K562 (cell line): ENCODE measurements around the gene CENPP. TPM values are rescaled to one million over a fixed set of nuclear protein-coding genes. Genes with fewer than 3 reads are reported as not detected.

Experiments used
- ATAC-seq: fragments of 200-7000 bp; cut with Tn5 transposase; 3 replicates; pipeline ENCODE4 v1.9.1; 2020; ENCODE audit warnings: moderate library complexity
- BruUV-seq: library from RNA; stranded (reverse); fragments of 400-500 nt; replicated peaks from 2 replicates; lab custom pipeline; 2021; lab: Mats Ljungman, UMichigan
- CTCF ChIA-PET: fragments of 300-600 bp; formaldehyde crosslinking; extraction: SDS; loops from one replicate; lab custom pipeline; 2021; ENCODE audit warnings: low intra/inter-chr PET ratio; lab: Yijun Ruan, JAX
- POLR2A ChIA-PET: fragments of 300-600, 350-650 bp; sonication (Branson Sonifier 250); formaldehyde crosslinking; extraction: SDS; loops from one replicate; lab custom pipeline; 2021; ENCODE audit warnings: antibody characterized with exemption, inconsistent platforms; lab: Yijun Ruan, JAX
- DNase-seq, 4 experiments: peaks; one replicate each; pipeline versions ENCODE4 v3.0.0 to v3.0.0-alpha.2; 2011 to 2018; ENCODE audit warnings: low spot score in 3 of 4, mixed read lengths in 3 of 4; ENCODE audit errors: extremely low read depth in 1 of 4
- FAIRE-seq: peaks from 2 replicates; lab custom pipeline; 2011; peaks lifted over from hg19 to GRCh38; lab: Jason Lieb, UNC
- H2AFZ ChIP-seq: 2 replicates; pipeline ENCODE4 v1.6.0; 2011; ENCODE audit warnings: low read depth, low read length, control low read depth, inconsistent platforms
- H3K27ac ChIP-seq: fragments of 200-600 bp; 3 replicates; pipeline ENCODE4 v1.8.0; 2011; ENCODE audit warnings: low read depth, mild to moderate bottlenecking, control low read depth, inconsistent platforms, low read length, moderate library complexity, mixed read lengths; ENCODE audit errors: extremely low read depth
- H3K27me3 ChIP-seq, 2 experiments: fragments of 300-600 bp in 1 of 2; 2 replicates in 1 of 2; 3 replicates in 1 of 2; pipeline versions ENCODE4 v1.6.0 to v1.8.0; 2011; ENCODE audit warnings: inconsistent platforms in 2 of 2, low read length in 2 of 2, mild to moderate bottlenecking in 1 of 2, mixed read lengths in 1 of 2, moderate library complexity in 1 of 2; ENCODE audit not compliant: control insufficient read depth in 2 of 2, insufficient read depth in 2 of 2
- H3K36me3 ChIP-seq: fragments of 300-600 bp; 3 replicates; pipeline ENCODE4 v1.8.0; 2011; ENCODE audit warnings: mild to moderate bottlenecking, low read length, inconsistent platforms; ENCODE audit not compliant: control insufficient read depth, insufficient read depth
- H3K4me1 ChIP-seq, 2 experiments: fragments of 200-600 bp in 1 of 2; replicated peaks in 1 of 2; 2 replicates in 1 of 2; 3 replicates in 1 of 2; pipeline versions ENCODE4 v1.5.1 to v1.8.0; 2011; ENCODE audit warnings: inconsistent platforms in 2 of 2, low read length in 2 of 2, mild to moderate bottlenecking in 1 of 2, mixed read lengths in 1 of 2, moderate library complexity in 1 of 2; ENCODE audit not compliant: control insufficient read depth in 2 of 2, insufficient read depth in 2 of 2
- H3K4me2 ChIP-seq: 2 replicates; pipeline ENCODE4 v1.6.1; 2011; ENCODE audit warnings: low read length, control low read depth, inconsistent platforms, mixed read lengths; ENCODE audit not compliant: insufficient read depth
- H3K4me3 ChIP-seq: fragments of 200-600 bp; sonication (generic), shearing (Covaris generic); 2 replicates; pipeline ENCODE4 v1.5.1; 2016; ENCODE audit warnings: control low read depth, inconsistent platforms
- H3K79me2 ChIP-seq: fragments of 200-600 bp; 3 replicates; pipeline ENCODE4 v1.8.0; 2011; ENCODE audit warnings: low read length, inconsistent platforms; ENCODE audit not compliant: control insufficient read depth, insufficient read depth
- H3K9ac ChIP-seq, 2 experiments: 2 replicates each; pipeline versions ENCODE4 v1.6.0 to v1.6.1; 2011; ENCODE audit warnings: low read depth in 2 of 2, low read length in 2 of 2, control low read depth in 1 of 2, inconsistent platforms in 1 of 2, mild to moderate bottlenecking in 1 of 2, mixed read lengths in 1 of 2; ENCODE audit not compliant: insufficient read depth in 1 of 2
- H3K9me1 ChIP-seq: one replicate; pipeline ENCODE4 v1.6.0; 2011; ENCODE audit warnings: inconsistent platforms, mild to moderate bottlenecking, low read length, moderate library complexity; ENCODE audit not compliant: control insufficient read depth, insufficient read depth
- H3K9me3 ChIP-seq: replicated peaks from 2 replicates; pipeline ENCODE4 v1.5.1; 2011; ENCODE audit warnings: low read depth, low read length, inconsistent platforms; ENCODE audit not compliant: control insufficient read depth, insufficient read depth
- H4K20me1 ChIP-seq: replicated peaks from 2 replicates; pipeline ENCODE4 v1.6.1; 2011; ENCODE audit warnings: low read length, inconsistent platforms, mixed read lengths; ENCODE audit not compliant: control insufficient read depth, insufficient read depth
- BRD4 ChIP-seq: fragments of 200-600 bp; sonication (generic); IDR thresholded peaks from 2 replicates; pipeline ENCODE4 v1.6.1; 2017; ENCODE audit warnings: inconsistent platforms
- DACH1 ChIP-seq: fragments of 450-650 bp; IDR thresholded peaks from 2 replicates; pipeline ENCODE4 v1.6.1; 2018; ENCODE audit not compliant: partially characterized antibody
- STAG1 ChIP-seq: sonication (generic); formaldehyde crosslinking; IDR thresholded peaks from 2 replicates; pipeline ENCODE4 v1.5.0; 2020; ENCODE audit warnings: missing genetic modification reagents, borderline replicate concordance
- ZNF586 ChIP-seq: fragments of 450-650 bp; formaldehyde crosslinking; conservative IDR thresholded peaks from 2 replicates; pipeline ENCODE4 v1.4.0; 2020; ENCODE audit warnings: mild to moderate bottlenecking, moderate library complexity
- ZNF699 ChIP-seq: fragments of 250-450 bp; sonication (Bioruptor Pico); IDR thresholded peaks from 2 replicates; pipeline ENCODE4 v1.8.0; 2021; ENCODE audit warnings: mild to moderate bottlenecking, moderate library complexity; ENCODE audit not compliant: insufficient replicate concordance
- ZZZ3 ChIP-seq: fragments of 450-650 bp; IDR thresholded peaks from 2 replicates; pipeline ENCODE4 v1.6.1; 2016; ENCODE audit warnings: antibody characterized with exemption, mild to moderate bottlenecking, moderate library complexity
- in situ Hi-C: fragments of 300-500 bp; cut with MboI; formaldehyde crosslinking; loops from 4 replicates; pipeline ENCODE4 v1.15.0; 2018; ENCODE audit warnings: inconsistent platforms, mixed read lengths
- intact Hi-C: fragments of 100-400 bp; cut with micrococcal nuclease; formaldehyde crosslinking; loops from 2 replicates; pipeline ENCODE4 v1.14.2; 2022
- polyA plus RNA-seq, 8 experiments: library from polyadenylated mRNA; depleted of rRNA in 4 of 8; stranded (reverse) in 5 of 8; unstranded in 3 of 8; fragments of >200 nt; fragmentation: Nextera tagmentation in 2 of 8; fragmentation: Illumina TruSeq in 1 of 8; extraction: Ambion mirVana in 2 of 8; extraction: Trizol in 1 of 8; gene quantifications; 2 replicates each; pipeline versions ENCODE4 v1.2.1 to v1.2.3, GENCODE V29; 2011 to 2014; ENCODE audit warnings: inconsistent platforms in 1 of 8, missing spikeins in 1 of 8
- total RNA-seq, 7 experiments: library from RNA; depleted of rRNA in 6 of 7; stranded (reverse); fragments of >200 nt in 6 of 7; fragmentation: Illumina TruSeq in 2 of 7; extraction: Trizol in 2 of 7; gene quantifications; 2 replicates each; pipeline versions ENCODE4 v1.2.1 to v1.2.3, GENCODE V29; 2011 to 2021; ENCODE audit warnings: low replicate concordance in 1 of 7

Gene CENPP
- total and polyA plus RNA-seq, 9 of the 15 experiments (the other 6 are each of a cell fraction or from before 2014, with no cell fraction given), result 8.0 to 28.5 (median 17.9) TPM

DNA sequence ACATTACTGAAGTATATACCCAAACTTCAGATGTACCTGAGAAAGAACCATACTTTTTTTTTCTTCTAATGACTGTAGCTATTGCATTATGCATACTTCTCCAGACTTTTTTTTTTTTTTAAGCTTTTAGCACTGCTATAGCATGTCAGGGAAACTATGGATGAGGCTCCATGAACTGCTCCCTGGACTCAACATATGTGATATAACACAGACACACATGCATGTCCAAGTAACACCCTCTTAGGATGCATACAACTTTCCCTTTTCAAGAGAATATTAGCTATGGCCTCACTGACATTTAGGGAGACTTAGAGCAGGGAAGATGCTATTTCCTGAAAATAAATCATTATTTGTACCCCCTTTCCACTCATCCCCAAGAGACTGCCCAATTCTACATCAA lies 157.1 kb downstream of the CENPP start:
- H2AFZ ChIP-seq, result no peak overlapping the region
- H3K36me3 ChIP-seq, result no peaks in the 10 kb centered on the region
- no peaks in the 10 kb centered on the region for H4K20me1 ChIP-seq
- H3K27ac ChIP-seq, result no peak overlapping the region
- no TSS peak for BruUV-seq
- no peak overlapping the region for H3K4me3 ChIP-seq
- in situ Hi-C loops, result no loop called here
- POLR2A ChIA-PET, result interaction anchor here (0.8 to 1.0 kb wide), 2 partner anchors 9 to 54 kb away, joined by 3 read pairs; no protein-coding TSS in a partner anchor
- peaks cover 0 to 2% of the 10 kb centered on the region in 2 experiments; a peak in 2 of 5 replicates for H3K4me1 ChIP-seq
- no peak for TF ChIP-seq STAG1 (CRISPR knock-in tag)
- no peak for TF ChIP-seq BRD4
- TF ChIP-seq ZNF699 (CRISPR knock-in tag), result no peak
- TF ChIP-seq ZNF586 (CRISPR knock-in tag), result no peak
- no peak for TF ChIP-seq DACH1
- TF ChIP-seq ZZZ3, result no peak
- TF ChIP-seq, all 486 proteins: peak for 0
- CTCF ChIA-PET, result no interaction called here
- H3K79me2 ChIP-seq, result no peaks in the 10 kb centered on the region
- FAIRE-seq (no peak), DNase-seq (no peak), ATAC-seq (no peak)
- no peak overlapping the region for H3K4me2 ChIP-seq
- no peaks in the 10 kb centered on the region for H3K9me1 ChIP-seq
- no peak overlapping the region for H3K9ac ChIP-seq
- intact Hi-C loops, result no loop called here
- no peaks in the 10 kb centered on the region for H3K9me3 ChIP-seq
- no peaks in the 10 kb centered on the region for H3K27me3 ChIP-seq
